HFF-Myc (cell line): ENCODE data around the gene MICU1.

Experiments
- DNase-seq: peaks from one replicate; pipeline ENCODE4 v3.0.0-alpha.2; 2011; ENCODE audit warnings: low read depth; ENCODE audit errors: extremely low read depth
- H3K4me3 ChIP-seq: replicated peaks from 2 replicates; pipeline ENCODE4 v1.5.1; 2011; ENCODE audit warnings: low read depth, mild to moderate bottlenecking, control low read depth, low read length
- CTCF ChIP-seq: IDR thresholded peaks from 2 replicates; pipeline ENCODE4 v1.5.1; 2012; ENCODE audit warnings: mild to moderate bottlenecking, low read depth, low read length, control low read depth; ENCODE audit errors: missing control alignments

MICU1 gene

DNA sequence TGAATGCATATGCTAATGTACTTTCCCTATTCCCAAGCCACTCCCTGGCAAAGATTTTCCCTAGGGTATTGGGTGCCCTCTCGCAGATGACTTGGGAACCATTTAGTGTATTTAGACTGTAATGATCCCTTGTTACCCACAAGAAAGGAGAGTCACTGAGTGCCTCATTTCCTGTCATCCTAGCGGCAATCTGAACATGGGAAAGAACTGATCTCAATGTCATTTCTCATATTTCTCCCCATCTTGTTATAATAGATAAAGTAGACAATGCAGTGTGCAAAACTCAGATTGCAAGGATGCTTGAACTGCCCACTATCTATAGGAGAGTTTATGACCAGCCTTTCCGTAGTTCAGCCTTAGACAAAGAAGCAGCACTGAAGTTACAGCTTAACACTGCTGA is 123.3 kb downstream of the MICU1 start:
- H3K4me3 ChIP-seq = no peak overlapping the region
- TF ChIP-seq CTCF = no peak
- no peak for DNase-seq

DNA sequence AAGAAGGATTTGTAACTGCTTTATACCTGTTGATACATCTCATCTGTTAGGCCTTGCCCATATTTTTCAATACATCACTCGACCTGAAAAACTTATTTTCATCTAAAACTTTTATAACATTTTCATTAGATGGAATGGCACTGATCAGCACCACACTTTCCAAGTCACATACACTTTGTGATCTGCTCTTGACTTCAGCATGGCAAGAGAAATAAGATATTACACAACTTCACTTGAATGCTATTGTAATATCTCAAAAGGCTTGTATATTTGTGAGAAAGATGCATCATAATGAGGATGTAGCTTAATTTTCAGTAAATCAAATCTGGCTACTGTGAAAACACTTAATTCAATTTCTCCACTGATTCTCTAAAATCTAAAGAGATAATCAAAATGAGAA is 126.2 kb downstream of the MICU1 start:
- no peak for DNase-seq
- H3K4me3 ChIP-seq = no peak overlapping the region
- no peak for TF ChIP-seq CTCF

DNA sequence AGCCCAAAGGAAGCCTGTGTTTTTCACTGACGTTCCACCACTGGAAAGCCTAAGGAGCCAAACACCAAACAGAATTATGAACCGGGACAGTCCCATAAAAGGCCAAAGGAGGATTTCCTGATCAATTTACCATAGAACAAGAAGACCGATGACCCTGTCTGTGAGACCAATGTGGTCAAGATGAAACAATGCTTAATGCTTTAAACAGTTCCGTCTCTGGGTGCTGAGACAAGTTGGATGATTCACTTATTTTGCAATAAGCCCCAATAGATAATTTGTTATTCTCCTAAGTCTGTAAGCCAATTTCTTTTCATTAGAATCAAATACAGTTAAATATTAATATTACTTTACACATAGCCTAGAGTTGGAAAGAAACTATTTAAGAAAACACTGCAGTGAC is 134.9 kb downstream of the MICU1 start:
- H3K4me3 ChIP-seq = no peak overlapping the region
- DNase-seq = no peak
- no peak for TF ChIP-seq CTCF

DNA sequence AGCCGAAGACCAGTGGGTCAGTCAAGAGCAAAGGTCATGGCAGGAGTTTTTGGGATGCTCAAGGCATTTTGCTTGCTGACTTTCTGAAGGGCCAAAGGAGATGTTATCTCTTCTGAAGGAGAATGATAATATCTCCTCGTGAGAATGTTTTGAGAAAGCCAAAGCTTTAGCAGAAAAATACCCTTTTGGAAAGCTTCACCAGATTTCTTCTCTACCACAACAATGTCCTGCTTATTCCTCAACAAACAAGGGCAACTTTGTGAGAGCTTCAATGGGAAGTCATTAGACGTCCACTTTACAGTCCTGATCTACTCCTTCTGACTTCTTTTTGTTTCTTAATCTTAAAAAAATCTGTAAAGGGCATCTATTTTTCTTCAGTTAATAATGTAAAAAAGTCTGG is 138.4 kb downstream of the MICU1 start:
- TF ChIP-seq CTCF = no peak
- H3K4me3 ChIP-seq = no peak overlapping the region
- no peak for DNase-seq

GRCh38 chr10:72487116-72487515 is 138.8 kb downstream of the MICU1 start:
- no peak for TF ChIP-seq CTCF
- H3K4me3 ChIP-seq = no peak overlapping the region
- no peak for DNase-seq

- no peak for TF ChIP-seq CTCF
- no peak for DNase-seq
- H3K4me3 ChIP-seq = no peak overlapping the region
These were observed 140.2 kb downstream of the MICU1 start for GRCh38 chr10:72485701-72486100.

- no peak overlapping the region for H3K4me3 ChIP-seq
- no peak for TF ChIP-seq CTCF
- no peak for DNase-seq
These were observed 141.4 kb downstream of the MICU1 start for GRCh38 chr10:72484521-72484920.
